HEK293 (cell line): ENCODE data around the gene SLC5A4.

Experiments
- CTCF ChIA-PET: fragments of 350-600 bp; formaldehyde crosslinking; extraction: SDS; loops from one replicate; lab custom pipeline; 2021; ENCODE audit warnings: antibody characterized with exemption; lab: Yijun Ruan, JAX
- POLR2A ChIA-PET: fragments of 300-600 bp; formaldehyde crosslinking; extraction: SDS; loops from one replicate; lab custom pipeline; 2020; ENCODE audit warnings: antibody characterized with exemption, inconsistent platforms; lab: Yijun Ruan, JAX
- H3K27ac ChIP-seq: fragments of 200-500 bp; sonication (Bioruptor generic); 2 replicates; pipeline ENCODE4 v1.5.1; 2014; ENCODE audit warnings: low read depth, low read length, control low read depth, inconsistent platforms; ENCODE audit errors: extremely low read depth
- H3K36me3 ChIP-seq, 2 experiments: fragments of 200-500 bp in 1 of 2; sonication (Bioruptor generic) in 1 of 2; 1 replicate in 1 of 2; 2 replicates in 1 of 2; pipeline ENCODE4 v1.5.1; 2014 to 2017; ENCODE audit warnings: inconsistent platforms in 2 of 2, low read length in 2 of 2; ENCODE audit not compliant: control insufficient read depth in 2 of 2, insufficient read depth in 1 of 2
- H3K4me1 ChIP-seq: fragments of 200-500 bp; sonication (Bioruptor generic); 2 replicates; pipeline ENCODE4 v1.5.1; 2014; ENCODE audit warnings: mild to moderate bottlenecking, low read length, inconsistent platforms; ENCODE audit not compliant: control insufficient read depth, insufficient read depth
- H3K4me3 ChIP-seq: 2 replicates; pipeline ENCODE4 v1.5.1; 2011; ENCODE audit warnings: low read depth, mild to moderate bottlenecking, control low read depth, low read length, moderate library complexity
- H3K9me3 ChIP-seq: fragments of 200-500 bp; sonication (Bioruptor generic); 2 replicates; pipeline ENCODE4 v1.5.1; 2014; ENCODE audit warnings: low read depth, low read length, inconsistent platforms; ENCODE audit not compliant: control insufficient read depth, insufficient read depth
- BCL11A ChIP-seq: fragments of 450-650 bp; formaldehyde crosslinking; IDR thresholded peaks from 2 replicates; pipeline ENCODE4 v1.5.1; 2016; ENCODE audit warnings: low read depth, missing biosample characterization, missing genetic modification characterization
- GFI1B ChIP-seq: fragments of 450-650 bp; formaldehyde crosslinking; IDR thresholded peaks from 2 replicates; pipeline ENCODE4 v1.5.1; 2016; ENCODE audit warnings: missing biosample characterization, missing genetic modification characterization
- KLF16 ChIP-seq: fragments of 450-650 bp; formaldehyde crosslinking; IDR thresholded peaks from 2 replicates; pipeline ENCODE4 v1.5.1; 2017; ENCODE audit warnings: missing biosample characterization, missing genetic modification characterization
- OSR2 ChIP-seq: fragments of 450-650 bp; formaldehyde crosslinking; IDR thresholded peaks from 2 replicates; pipeline ENCODE4 v1.5.1; 2016; ENCODE audit warnings: missing biosample characterization, missing genetic modification characterization
- RBAK ChIP-seq: fragments of 450-650 bp; formaldehyde crosslinking; IDR thresholded peaks from 2 replicates; pipeline ENCODE4 v1.5.1; 2016; ENCODE audit warnings: missing biosample characterization, missing genetic modification characterization
- SETDB1 ChIP-seq: IDR thresholded peaks from one replicate; pipeline ENCODE4 v1.6.1; 2017; ENCODE audit warnings: mild to moderate bottlenecking, low read length, moderate library complexity, mixed read lengths; ENCODE audit not compliant: insufficient read length
- YY2 ChIP-seq: fragments of 450-650 bp; formaldehyde crosslinking; IDR thresholded peaks from 2 replicates; pipeline ENCODE4 v1.5.1; 2016; ENCODE audit warnings: missing biosample characterization, missing genetic modification characterization
- ZBTB10 ChIP-seq: fragments of 450-650 bp; formaldehyde crosslinking; IDR thresholded peaks from 2 replicates; pipeline ENCODE4 v1.5.1; 2016; ENCODE audit warnings: missing biosample characterization, missing genetic modification characterization
- ZBTB17 ChIP-seq: fragments of 450-650 bp; formaldehyde crosslinking; IDR thresholded peaks from 2 replicates; pipeline ENCODE4 v1.5.1; 2016; ENCODE audit warnings: missing biosample characterization, missing genetic modification characterization
- ZBTB44 ChIP-seq: fragments of 450-650 bp; IDR thresholded peaks from 2 replicates; pipeline ENCODE4 v1.5.1; 2018; ENCODE audit warnings: missing biosample characterization, mild to moderate bottlenecking, missing genetic modification characterization
- ZFP69B ChIP-seq: fragments of 450-650 bp; formaldehyde crosslinking; IDR thresholded peaks from 2 replicates; pipeline ENCODE4 v1.5.1; 2016; ENCODE audit warnings: missing biosample characterization, missing genetic modification characterization
- ZNF148 ChIP-seq: fragments of 450-650 bp; formaldehyde crosslinking; IDR thresholded peaks from 2 replicates; pipeline ENCODE4 v1.5.0; 2017; ENCODE audit warnings: missing biosample characterization, missing genetic modification characterization, borderline replicate concordance
- ZNF214 ChIP-seq: fragments of 450-650 bp; formaldehyde crosslinking; IDR thresholded peaks from 2 replicates; pipeline ENCODE4 v1.5.1; 2017; ENCODE audit warnings: missing biosample characterization, mild to moderate bottlenecking, missing genetic modification characterization, borderline replicate concordance
- ZNF26 ChIP-seq: fragments of 450-650 bp; formaldehyde crosslinking; IDR thresholded peaks from 2 replicates; pipeline ENCODE4 v1.5.1; 2016; ENCODE audit warnings: missing biosample characterization, missing genetic modification characterization
- ZNF302 ChIP-seq: fragments of 450-650 bp; formaldehyde crosslinking; IDR thresholded peaks from 2 replicates; pipeline ENCODE4 v1.5.1; 2016; ENCODE audit warnings: missing biosample characterization, missing genetic modification characterization, low read depth
- ZNF341 ChIP-seq: fragments of 450-650 bp; formaldehyde crosslinking; IDR thresholded peaks from 2 replicates; pipeline ENCODE4; 2016; ENCODE audit warnings: low read depth, missing biosample characterization, missing genetic modification characterization
- ZNF501 ChIP-seq: fragments of 450-650 bp; formaldehyde crosslinking; IDR thresholded peaks from 2 replicates; pipeline ENCODE4 v1.5.1; 2016; ENCODE audit warnings: missing biosample characterization, missing genetic modification characterization
- ZNF514 ChIP-seq: fragments of 450-650 bp; formaldehyde crosslinking; IDR thresholded peaks from 2 replicates; pipeline ENCODE4 v1.5.1; 2016; ENCODE audit warnings: missing biosample characterization, missing genetic modification characterization
- ZNF600 ChIP-seq: fragments of 450-650 bp; formaldehyde crosslinking; IDR thresholded peaks from 2 replicates; pipeline ENCODE4 v1.5.1; 2016; ENCODE audit warnings: missing biosample characterization, missing genetic modification characterization
- ZNF626 ChIP-seq: fragments of 450-650 bp; sonication (Bioruptor Pico); formaldehyde crosslinking; IDR thresholded peaks from 2 replicates; pipeline ENCODE4 v1.5.1; 2018; ENCODE audit warnings: missing biosample characterization, missing genetic modification characterization, inconsistent platforms
- ZNF658 ChIP-seq: fragments of 450-650 bp; formaldehyde crosslinking; IDR thresholded peaks from 2 replicates; pipeline ENCODE4; 2016; ENCODE audit warnings: missing biosample characterization, missing genetic modification characterization
- ZNF664 ChIP-seq: fragments of 450-650 bp; formaldehyde crosslinking; IDR thresholded peaks from 2 replicates; pipeline ENCODE4 v1.5.1; 2016; ENCODE audit warnings: missing biosample characterization, missing genetic modification characterization
- ZNF776 ChIP-seq: fragments of 450-650 bp; formaldehyde crosslinking; IDR thresholded peaks from 2 replicates; pipeline ENCODE4 v1.5.0; 2017; ENCODE audit warnings: missing biosample characterization, missing genetic modification characterization, borderline replicate concordance

Gene SLC5A4

GRCh38 chr22:32246166-32246565 is 9.0 kb downstream of the SLC5A4 start:
- Histone ChIP-seq H3K27ac (no peak overlapping the region), H3K9me3 (no peaks in the 10 kb centered on the region), H3K36me3 (no peaks in the 10 kb centered on the region), H3K4me3 (no peak overlapping the region), H3K4me1 (no peaks in the 10 kb centered on the region)
- ChIA-PET CTCF (interaction anchor here (0.5 to 3.1 kb wide), 2 partner anchors 20 to 229 kb away, joined by 3 to 18 read pairs; no protein-coding TSS in a partner anchor), POLR2A (no interaction called here)
- TF ChIP-seq ZNF600 (tag by site-specific recombination) (no peak), ZNF214 (no peak), RBAK (tag by site-specific recombination) (no peak), ZNF302 (tag by site-specific recombination) (no peak), ZNF776 (tag by site-specific recombination) (no peak), ZNF658 (tag by site-specific recombination) (no peak), ZBTB10 (tag by site-specific recombination) (no peak), YY2 (tag by site-specific recombination) (no peak), ZNF501 (tag by site-specific recombination) (no peak), OSR2 (no peak), ZFP69B (tag by site-specific recombination) (no peak)

- ChIA-PET CTCF (interaction anchor here (1.0 to 1.3 kb wide), 2 partner anchors 10 to 267 kb away, joined by 3 read pairs; no protein-coding TSS in a partner anchor), POLR2A (no interaction called here)
- Histone ChIP-seq H3K9me3 (no peaks in the 10 kb centered on the region), H3K4me1 (no peaks in the 10 kb centered on the region), H3K4me3 (no peak overlapping the region), H3K36me3 (no peaks in the 10 kb centered on the region), H3K27ac (no peak overlapping the region)
- TF ChIP-seq BCL11A (tag by site-specific recombination), result no peak
These were observed 10.1 kb downstream of the SLC5A4 start for GRCh38 chr22:32245042-32245441.

- CTCF ChIA-PET, result interaction anchor here (0.7 to 1.4 kb wide), 4 partner anchors 9 to 553 kb away, joined by 3 to 5 read pairs (median 3); no protein-coding TSS in a partner anchor
- no peaks in the 10 kb centered on the region for H3K9me3 ChIP-seq
- H3K36me3 ChIP-seq, result no peaks in the 10 kb centered on the region
- H3K27ac ChIP-seq, result no peak overlapping the region
- POLR2A ChIA-PET, result no interaction called here
- H3K4me3 ChIP-seq, result no peak overlapping the region
- H3K4me1 ChIP-seq, result no peaks in the 10 kb centered on the region
- TF ChIP-seq GFI1B (no peak), ZNF664 (tag by site-specific recombination) (no peak), ZNF514 (tag by site-specific recombination) (no peak), ZNF626 (tag by site-specific recombination) (no peak), ZNF26 (tag by site-specific recombination) (no peak), KLF16 (tag by site-specific recombination) (no peak), ZBTB44 (tag by site-specific recombination) (no peak), ZBTB17 (tag by site-specific recombination) (no peak), ZNF341 (tag by site-specific recombination) (no peak), ZNF148 (tag by site-specific recombination) (no peak), SETDB1 (no peak)
These were observed 10.6 kb downstream of the SLC5A4 start for GRCh38 chr22:32244547-32244946.
